Heart left ventricle (tissue), 16 donors: ENCODE data around the gene NR4A1. TPM values are rescaled to one million over a fixed set of nuclear protein-coding genes. Genes with fewer than 3 reads are reported as not detected.

Experiments used
- ATAC-seq, 4 donors: fragments of 200-7000 bp; cut with Tn5 transposase; one replicate each; pipeline ENCODE4 v1.9.1; 2020 to 2022; ENCODE audit warnings: moderate library complexity in 4 of 4, mild to moderate bottlenecking in 3 of 4, moderate number of reproducible peaks in 1 of 4
- DNase-seq, 5 donors: peaks; one replicate each; pipeline ENCODE4 v3.0.0-alpha.2; 2020
- H3K27ac ChIP-seq, 12 donors: fragments of 200-600 bp; sonication (generic) in 4 of 12; one replicate each; pipeline versions ENCODE4 v1.5.0 to v1.8.0; 2016 to 2022; ENCODE audit warnings: mild to moderate bottlenecking in 2 of 12
- H3K27me3 ChIP-seq, 9 donors: fragments of 200-600 bp; sonication (generic) in 2 of 9; one replicate each; pipeline versions ENCODE4 v1.5.1 to v1.8.0; 2016 to 2022; ENCODE audit warnings: mild to moderate bottlenecking in 3 of 9
- H3K36me3 ChIP-seq, 9 donors: fragments of 200-600 bp; sonication (generic) in 2 of 9; one replicate each; pipeline versions ENCODE4 v1.5.0 to v1.8.0; 2018 to 2022; ENCODE audit warnings: mild to moderate bottlenecking in 2 of 9
- H3K4me1 ChIP-seq, 12 donors: fragments of 200-600 bp; sonication (generic) in 4 of 12; one replicate each; pipeline versions ENCODE4 v1.5.0 to v1.8.0; 2016 to 2022; ENCODE audit warnings: mild to moderate bottlenecking in 3 of 12
- H3K4me3 ChIP-seq, 12 donors: fragments of 200-600 bp; sonication (generic) in 4 of 12; one replicate each; pipeline versions ENCODE4 v1.5.0 to v1.8.0; 2017 to 2022; ENCODE audit warnings: mild to moderate bottlenecking in 9 of 12, moderate library complexity in 4 of 12
- H3K9me3 ChIP-seq, 12 donors: fragments of 200-600 bp; sonication (generic) in 4 of 12; one replicate each; pipeline versions ENCODE4 v1.5.0 to v1.8.0; 2016 to 2022; ENCODE audit warnings: mild to moderate bottlenecking in 1 of 12
- POLR2A ChIP-seq, 2 donors: fragments of 450-650 bp; IDR thresholded peaks; one replicate each; pipeline ENCODE4 v1.6.1; 2017; ENCODE audit warnings: antibody characterized with exemption in 2 of 2, mild to moderate bottlenecking in 2 of 2, moderate library complexity in 2 of 2
- WGBS, 4 donors: extraction: QIAGEN DNeasy Blood & Tissue Kit in 2 of 4; methylation state at CpG; one replicate each; pipeline versions ENCODE4 v1.1.5 to v1.1.7; 2013 to 2018; 5-methylcytosine and 5-hydroxymethylcytosine counted together
- intact Hi-C, 10 donors: fragments of 100-400 bp; cut with DNase I; formaldehyde crosslinking; loops; one replicate each; pipeline versions ENCODE4 v1.11.1 to v1.14.2; 2022
- long read RNA-seq, 3 donors: library from polyadenylated mRNA; unstranded; transcript quantifications; one replicate each; pipeline ENCODE4 v2.0.0, GENCODE V29; 2020 to 2021
- polyA plus RNA-seq, 2 donors: library from polyadenylated mRNA; stranded (reverse); fragments of 200-250 nt; gene quantifications; one replicate each; pipeline ENCODE4 v1.2.3, GENCODE V29; 2013
- total RNA-seq, 9 donors: library from RNA; depleted of rRNA in 2 of 9; stranded (reverse); fragments of >200 nt in 2 of 9; fragmentation: NEBNext Ultra II Directional in 3 of 9; extraction: Animal tissue kit (Norgen Biotek cat#: 25700) in 3 of 9; gene quantifications; one replicate each; pipeline versions ENCODE4 v1.1.0 to v1.2.4, GENCODE V29; 2016 to 2023
- TF ChIP-seq, protein P1 (sequence below), 12 donors: fragments of 200-600 bp; sonication (generic) in 4 of 12; IDR thresholded peaks; one replicate each; pipeline versions ENCODE4 v1.5.0 to v1.8.0; 2018 to 2022; ENCODE audit warnings: antibody characterized with exemption in 12 of 12, mild to moderate bottlenecking in 5 of 12
- donor health status: ischemic (EF 13 %, LVEDD 7.1; RV severe dilation, severe dysfunction).
- donor health status: healthy with polysubstance abuse.
- donor health status: DM: no; HTN: yes; CAD: no.
- donor health status: DM: no; HTN: no; CAD: no.
- donor health status: ischemic (EF 25% LVEDD 6.9; RV normal size, moderate dysfunction).
- donor health status: ischemic (EF 25% LVEDD 5.7; RV mildly dilated, moderate dysfunction).
- donor health status: healthy.
- donor health status: DM: yes; HTN: yes; CAD: no.
- donor health status: ischemic (EF 35%, LVEDD 5.7; RV mildly dilated, moderate dysfunction).
- donor health status: nonischemic (EF 11% LVEDD 7.7; RV severe dilation, severe dysfunction).
- donor health status: DM: yes; HTN: yes; CAD: no.
- donor health status: PGD.
- donor health status: ischemic (EF 29% LVEDD 5.4; RV normal size, mild dysfunction).
- donor health status: nonischemic (EF 23%, LVEDD 6.1; RV moderate dilation, normal function).

Gene NR4A1
- 100 to 1,000 TPM in 2 of 9 donors, 10 to 100 TPM in 7; 22.0 to 140 (median 42.0) TPM for total RNA-seq
- 10 to 100 TPM; 59.5 to 66.3 TPM for polyA plus RNA-seq
- long read RNA-seq, donor 1, full-length matches to known transcripts: 4 of 41 reads
- long read RNA-seq, donor 1, partial matches to known transcripts: 17 of 41 reads
- long read RNA-seq, donor 1, other reads (novel, unspliced or antisense): 20 of 41 reads
- long read RNA-seq, donor 2, full-length matches to known transcripts: 47 of 380 reads
- long read RNA-seq, donor 2, partial matches to known transcripts: 167 of 380 reads
- long read RNA-seq, donor 2, other reads (novel, unspliced or antisense): 166 of 380 reads
- long read RNA-seq, donor 3, full-length matches to known transcripts: 5 of 34 reads
- long read RNA-seq, donor 3, partial matches to known transcripts: 21 of 34 reads
- long read RNA-seq, donor 3, other reads (novel, unspliced or antisense): 8 of 34 reads

DNA sequence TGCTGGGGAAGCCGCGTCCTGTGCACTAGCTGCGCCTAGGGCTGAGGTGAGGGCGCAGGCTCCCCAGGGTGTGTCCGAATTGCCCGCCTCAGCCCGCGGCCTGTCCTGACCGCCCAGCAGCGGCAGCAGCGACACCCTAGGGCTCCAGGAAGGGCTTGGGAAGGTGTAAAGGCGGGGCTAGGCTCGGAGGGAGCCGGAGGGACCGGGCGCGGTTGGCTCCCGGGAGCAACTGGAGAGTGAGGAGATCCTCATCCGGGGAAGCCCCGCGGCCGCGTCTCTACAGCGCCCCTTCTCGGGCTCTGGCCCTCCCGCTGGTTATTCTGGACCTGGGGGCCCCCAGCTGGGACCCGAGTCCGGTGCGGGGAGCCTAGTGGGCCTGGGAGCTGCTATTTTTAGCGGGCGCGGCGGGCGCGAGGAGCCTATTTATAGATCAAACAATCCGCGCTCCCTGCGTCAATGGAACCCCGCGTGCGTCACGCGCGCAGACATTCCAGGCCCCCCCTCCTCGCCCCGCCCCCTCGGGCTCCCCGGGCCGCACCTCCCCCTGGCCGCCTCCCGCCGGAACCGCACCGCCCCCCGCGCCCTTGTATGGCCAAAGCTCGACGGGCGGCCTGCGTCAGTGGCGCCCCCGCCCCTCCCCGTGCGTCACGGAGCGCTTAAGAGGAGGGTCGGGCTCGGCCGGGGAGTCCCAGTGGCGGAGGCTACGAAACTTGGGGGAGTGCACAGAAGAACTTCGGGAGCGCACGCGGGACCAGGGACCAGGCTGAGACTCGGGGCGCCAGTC is at the start of gene NR4A1:
Gene NR4A1 (plus strand): TSS at position 685 of the 784 bp plus-strand sequence. CDS start 2,887 bp downstream, outside the sequence.
- ATAC-seq (peak; percentile 82 to 89 (median 84)), DNase-seq (peak; percentile 99 to 100 (median 99))
- Histone ChIP-seq H3K36me3 (peaks cover 7 to 30% (median 22%) of the 10 kb centered on the region in 9 donors), H3K27me3 (no peaks in the 10 kb centered on the region), H3K9me3 (no peaks in the 10 kb centered on the region), H3K27ac (peak within 1 kb of the TSS; percentile 89 to 99 (median 97)), H3K4me3 (peak within 1 kb of the TSS; percentile 48 to 83 (median 74)), H3K4me1 (peaks cover 5 to 92% (median 44%) of the 10 kb centered on the region in 12 donors)
- intact Hi-C loops: loop anchor here in 6 of 10 donors (1.0 to 2.0 kb wide), 5 partner anchors 18 to 26 kb away; partner anchors contain the start of gene ATG101 (in 2 of the 6)
- TF ChIP-seq, protein P1, sequence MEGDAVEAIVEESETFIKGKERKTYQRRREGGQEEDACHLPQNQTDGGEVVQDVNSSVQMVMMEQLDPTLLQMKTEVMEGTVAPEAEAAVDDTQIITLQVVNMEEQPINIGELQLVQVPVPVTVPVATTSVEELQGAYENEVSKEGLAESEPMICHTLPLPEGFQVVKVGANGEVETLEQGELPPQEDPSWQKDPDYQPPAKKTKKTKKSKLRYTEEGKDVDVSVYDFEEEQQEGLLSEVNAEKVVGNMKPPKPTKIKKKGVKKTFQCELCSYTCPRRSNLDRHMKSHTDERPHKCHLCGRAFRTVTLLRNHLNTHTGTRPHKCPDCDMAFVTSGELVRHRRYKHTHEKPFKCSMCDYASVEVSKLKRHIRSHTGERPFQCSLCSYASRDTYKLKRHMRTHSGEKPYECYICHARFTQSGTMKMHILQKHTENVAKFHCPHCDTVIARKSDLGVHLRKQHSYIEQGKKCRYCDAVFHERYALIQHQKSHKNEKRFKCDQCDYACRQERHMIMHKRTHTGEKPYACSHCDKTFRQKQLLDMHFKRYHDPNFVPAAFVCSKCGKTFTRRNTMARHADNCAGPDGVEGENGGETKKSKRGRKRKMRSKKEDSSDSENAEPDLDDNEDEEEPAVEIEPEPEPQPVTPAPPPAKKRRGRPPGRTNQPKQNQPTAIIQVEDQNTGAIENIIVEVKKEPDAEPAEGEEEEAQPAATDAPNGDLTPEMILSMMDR (IDR thresholded peaks at IDR 0.05): peak in 9 of 12 donors; percentile 11 to 64 (median 35)
- TF ChIP-seq POLR2A (IDR thresholded peaks at IDR 0.05): peak; percentile 97
- WGBS, 4 donors: 0 to 1% (median 1%) methylated on average over 26 to 77 of the region's 77 CpGs

DNA sequence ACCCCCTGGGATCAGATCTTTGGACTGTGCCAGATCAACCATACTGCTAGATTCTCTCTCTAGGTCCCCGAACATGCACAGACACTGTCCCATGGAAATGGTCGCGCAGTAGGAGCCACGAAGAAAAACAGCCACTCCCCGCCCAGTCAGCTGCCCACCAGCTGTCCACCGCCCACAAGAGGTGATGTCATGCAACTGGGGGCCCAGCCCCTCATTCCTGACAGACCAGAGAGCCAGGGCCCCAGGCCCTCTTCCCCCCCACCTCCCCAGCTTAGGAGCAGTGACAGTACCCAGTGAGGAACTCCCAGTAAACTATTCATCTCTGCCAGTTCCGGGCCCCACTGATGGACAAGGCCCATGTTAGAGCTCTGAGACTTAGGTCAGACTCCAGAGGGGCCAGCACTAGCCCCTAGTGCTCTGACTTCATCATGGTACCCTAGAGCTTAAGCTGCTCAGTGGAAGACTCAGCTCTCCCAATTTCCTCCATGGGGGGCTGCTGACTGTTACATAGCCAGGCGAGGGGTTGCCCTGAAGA is 48.2 kb upstream of the NR4A1 start:
- H3K27me3 ChIP-seq: peaks cover 0 to 17% (median 4%) of the 10 kb centered on the region in 9 donors

DNA sequence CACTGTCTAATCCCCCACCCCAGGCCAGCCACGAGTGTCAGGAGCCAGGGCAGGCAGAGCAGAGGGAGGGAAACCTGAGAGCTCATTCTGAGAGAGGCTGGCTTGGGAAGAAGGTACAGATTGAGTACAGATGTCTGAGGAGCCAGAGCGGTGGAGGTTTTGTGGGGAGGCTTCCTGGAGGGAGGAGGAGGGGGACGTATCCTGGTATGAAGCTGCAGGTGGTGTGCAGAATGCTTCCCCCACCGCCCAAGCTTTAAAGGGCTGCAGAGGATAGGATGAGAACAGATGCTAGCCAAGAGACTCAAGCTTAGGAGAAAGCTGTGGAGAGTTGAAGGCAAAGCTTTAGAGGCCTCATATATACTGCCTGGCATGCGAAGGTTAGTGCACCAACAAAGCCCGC is 47.7 kb upstream of the NR4A1 start:
- Histone ChIP-seq H3K4me3 (no peak overlapping the region), H3K27ac (no peak overlapping the region), H3K36me3 (peaks cover 0 to 1% (median 0%) of the 10 kb centered on the region in 9 donors), H3K4me1 (peaks cover 0 to 42% (median 15%) of the 10 kb centered on the region in 12 donors), H3K9me3 (no peaks in the 10 kb centered on the region), H3K27me3 (peaks cover 0 to 20% (median 4%) of the 10 kb centered on the region in 9 donors)
- TF ChIP-seq, protein P1 (IDR thresholded peaks at IDR 0.05): no peak
- no peak for TF ChIP-seq POLR2A (IDR thresholded peaks at IDR 0.05)
- intact Hi-C loops: loop anchor here in 7 of 10 donors (5.0 kb wide), 3 partner anchors 79 to 119 kb away; no protein-coding TSS in a partner anchor
- ATAC-seq: no peak
- DNase-seq: no peak
- WGBS, 4 donors: 73 to 85% (median 84%) methylated on average over 6 of the region's 6 CpGs

More for the DNA sequence above, 48.2 kb upstream of the NR4A1 start:
- Histone ChIP-seq H3K36me3 (peaks cover 0 to 4% (median under 1%) of the 10 kb centered on the region in 9 donors), H3K27ac (no peak overlapping the region), H3K4me1 (peaks cover 0 to 37% (median 12%) of the 10 kb centered on the region in 12 donors), H3K9me3 (no peaks in the 10 kb centered on the region), H3K4me3 (no peak overlapping the region)
- 88 to 92% (median 90%) methylated on average over 7 to 8 of the region's 8 CpGs for WGBS, 4 donors
- intact Hi-C loops: loop anchor here in 7 of 10 donors (5.0 kb wide), 3 partner anchors 79 to 119 kb away; no protein-coding TSS in a partner anchor
- ATAC-seq (no peak), DNase-seq (no peak)
- TF ChIP-seq, protein P1 (IDR thresholded peaks at IDR 0.05): no peak
- TF ChIP-seq POLR2A (IDR thresholded peaks at IDR 0.05): no peak
